GM23338 (cell line): ENCODE measurements around the gene KCNQ5. TPM values are rescaled to one million over a fixed set of nuclear protein-coding genes. Genes with fewer than 3 reads are reported as not detected.

Experiments
- CREB1 ChIP-seq: fragments of 250-450 bp; sonication (Bioruptor Pico); IDR thresholded peaks from 2 replicates; pipeline ENCODE4 v1.5.0; 2020; ENCODE audit warnings: low read depth, mild to moderate bottlenecking, moderate library complexity
- EZH2 ChIP-seq: fragments of 200-600 bp; sonication (generic); IDR thresholded peaks from one replicate; pipeline ENCODE4 v1.8.0; 2017; ENCODE audit warnings: antibody characterized with exemption, mild to moderate bottlenecking, low read depth; ENCODE audit not compliant: unreplicated experiment
- REST ChIP-seq: IDR thresholded peaks from one replicate; pipeline ENCODE4 v1.6.1; 2018; ENCODE audit warnings: antibody characterized with exemption; ENCODE audit not compliant: unreplicated experiment
- STAT1 ChIP-seq: IDR thresholded peaks from one replicate; pipeline ENCODE4 v1.6.1; 2016; ENCODE audit warnings: antibody characterized with exemption; ENCODE audit not compliant: unreplicated experiment
- ZNF114 ChIP-seq: fragments of 250-450 bp; sonication (Bioruptor Pico); IDR thresholded peaks from 2 replicates; pipeline ENCODE4 v1.5.0; 2020; ENCODE audit warnings: mild to moderate bottlenecking, moderate library complexity
- ZNF331 ChIP-seq: fragments of 250-450 bp; sonication (Bioruptor Pico); IDR thresholded peaks from 2 replicates; pipeline ENCODE4 v1.5.0; 2020; ENCODE audit warnings: low read depth, mild to moderate bottlenecking, moderate library complexity
- ZNF462 ChIP-seq: fragments of 250-450 bp; sonication (Bioruptor Pico); IDR thresholded peaks from 2 replicates; pipeline ENCODE4 v1.5.0; 2020; ENCODE audit warnings: mild to moderate bottlenecking, moderate library complexity
- polyA plus RNA-seq: library from polyadenylated mRNA; unstranded; fragments of >200 nt; fragmentation: Nextera tagmentation; extraction: Ambion mirVana; gene quantifications from 2 replicates; pipeline ENCODE4 v1.2.1, GENCODE V29; 2016
- total RNA-seq: library from RNA; depleted of rRNA; stranded (reverse); fragments of >200 nt; shearing (Covaris generic); gene quantifications from 2 replicates; pipeline ENCODE4 v1.2.3, GENCODE V29; 2014

Gene KCNQ5
- total and polyA plus RNA-seq, 2 experiments from 2014 or later, result 0.68 to 0.87 TPM

- TF ChIP-seq ZNF462 (CRISPR knock-in tag) (no peak), CREB1 (CRISPR knock-in tag) (no peak), ZNF114 (CRISPR knock-in tag) (no peak), STAT1 (no peak), EZH2 (no peak), REST (no peak), ZNF331 (CRISPR knock-in tag) (no peak)
Observed at GRCh38 chr6:72784581-72784980, 162.7 kb downstream of the KCNQ5 start (continued).
